ENCODE data around the gene DDX11.
"Not testable (repeated sequence)": the region's sequence is repeated elsewhere in the genome, so short reads cannot be mapped to it uniquely, and the experiment has no call there.

DDX11 gene

GRCh38 chr12:31089072-31089471 is 15.4 kb downstream of the DDX11 start:
- H3K4me3 ChIP-seq (ENCODE audit: low read depth, low read length): no peak overlapping the region
- TF ChIP-seq CTCF (IDR thresholded peaks at IDR 0.05; ENCODE audit: borderline replicate concordance, insufficient read depth, low read depth, low read length): no peak

GRCh38 chr12:31091629-31092028 is 18.0 kb downstream of the DDX11 start:
- H3K4me3 ChIP-seq (ENCODE audit: low read depth, low read length): not testable (repeated sequence)

GRCh38 chr12:31092718-31093117 is 19.1 kb downstream of the DDX11 start:
- H3K4me3 ChIP-seq (ENCODE audit: low read depth, low read length): not testable (repeated sequence)

GRCh38 chr12:31095080-31095860 is 21.6 kb downstream of the DDX11 start:
- not testable (repeated sequence) for H3K4me3 ChIP-seq (ENCODE audit: low read depth, low read length)

- not testable (repeated sequence) for H3K4me3 ChIP-seq (ENCODE audit: low read depth, low read length)
Observed at GRCh38 chr12:31096251-31097065, 22.8 kb downstream of the DDX11 start.

- H3K4me3 ChIP-seq (ENCODE audit: low read depth, low read length): not testable (repeated sequence)
Observed at GRCh38 chr12:31097819-31098218, 24.2 kb downstream of the DDX11 start.

GRCh38 chr12:31098363-31098762 is 24.7 kb downstream of the DDX11 start:
- not testable (repeated sequence) for H3K4me3 ChIP-seq (ENCODE audit: low read depth, low read length)

GRCh38 chr12:31098771-31099170 is 25.1 kb downstream of the DDX11 start:
- not testable (repeated sequence) for H3K4me3 ChIP-seq (ENCODE audit: low read depth, low read length)

GRCh38 chr12:31099434-31099833 is 25.8 kb downstream of the DDX11 start:
- not testable (repeated sequence) for H3K4me3 ChIP-seq (ENCODE audit: low read depth, low read length)

GRCh38 chr12:31100503-31101208 is 27.0 kb downstream of the DDX11 start:
- H3K4me3 ChIP-seq (ENCODE audit: low read depth, low read length): not testable (repeated sequence)

- not testable (repeated sequence) for H3K4me3 ChIP-seq (ENCODE audit: low read depth, low read length)
Observed at GRCh38 chr12:31102125-31102524, 28.5 kb downstream of the DDX11 start.

GRCh38 chr12:31102596-31102995 is 28.9 kb downstream of the DDX11 start:
- H3K4me3 ChIP-seq (ENCODE audit: low read depth, low read length): not testable (repeated sequence)

GRCh38 chr12:31103561-31103975 is 29.9 kb downstream of the DDX11 start:
- H3K4me3 ChIP-seq (ENCODE audit: low read depth, low read length): not testable (repeated sequence)

- H3K4me3 ChIP-seq (ENCODE audit: low read depth, low read length): not testable (repeated sequence)
Observed at GRCh38 chr12:31104220-31104619, 30.6 kb downstream of the DDX11 start.

- not testable (repeated sequence) for H3K4me3 ChIP-seq (ENCODE audit: low read depth, low read length)
Observed at GRCh38 chr12:31104773-31105172, 31.1 kb downstream of the DDX11 start.
